HG02973 (cell line): ENCODE measurements around the gene DOCK3.

Experiments used
- ATAC-seq: cut with Tn5 transposase; IDR thresholded peaks from one replicate; pipeline ENCODE4 v1.9.1; 2021; ENCODE audit warnings: moderate library complexity; ENCODE audit not compliant: unreplicated experiment

DOCK3 gene

GRCh38 chr3:51394541-51394940, 719.8 kb downstream of the DOCK3 start:
- ATAC-seq = no peak

GRCh38 chr3:51395493-51396213, 720.9 kb downstream of the DOCK3 start:
- ATAC-seq = no peak

- ATAC-seq = no peak
Measured at GRCh38 chr3:51396401-51396800, 721.7 kb downstream of the DOCK3 start.

GRCh38 chr3:51397392-51397791, 722.7 kb downstream of the DOCK3 start:
- ATAC-seq = no peak

GRCh38 chr3:51398595-51399310, 724.0 kb downstream of the DOCK3 start:
- no peak for ATAC-seq

- no peak for ATAC-seq
Measured at GRCh38 chr3:51400166-51400565, 725.4 kb downstream of the DOCK3 start.

- ATAC-seq = no peak
Measured at GRCh38 chr3:51401735-51402134, 727.0 kb downstream of the DOCK3 start.

GRCh38 chr3:51403675-51404074, 728.9 kb downstream of the DOCK3 start:
- no peak for ATAC-seq

GRCh38 chr3:51408021-51408420, 733.3 kb downstream of the DOCK3 start:
- no peak for ATAC-seq

GRCh38 chr3:51408813-51409212, 734.1 kb downstream of the DOCK3 start:
- ATAC-seq = no peak

GRCh38 chr3:51422211-51422610, 747.5 kb downstream of the DOCK3 start:
- ATAC-seq = no peak

- ATAC-seq = no peak
Measured at GRCh38 chr3:51426921-51427320, 752.2 kb downstream of the DOCK3 start.

GRCh38 chr3:51429138-51429537, 754.4 kb downstream of the DOCK3 start:
- ATAC-seq = no peak
